Fibroblast of skin of right quadriceps (primary cell): ENCODE measurements around the gene TNPO2.
"Not testable (repeated sequence)": the region's sequence is repeated elsewhere in the genome, so short reads cannot be mapped to it uniquely, and the experiment has no call there.

ENCODE experiments used
- DNase-seq: peaks from one replicate; pipeline ENCODE4 v3.0.0-alpha.2; 2013

TNPO2 gene

DNA sequence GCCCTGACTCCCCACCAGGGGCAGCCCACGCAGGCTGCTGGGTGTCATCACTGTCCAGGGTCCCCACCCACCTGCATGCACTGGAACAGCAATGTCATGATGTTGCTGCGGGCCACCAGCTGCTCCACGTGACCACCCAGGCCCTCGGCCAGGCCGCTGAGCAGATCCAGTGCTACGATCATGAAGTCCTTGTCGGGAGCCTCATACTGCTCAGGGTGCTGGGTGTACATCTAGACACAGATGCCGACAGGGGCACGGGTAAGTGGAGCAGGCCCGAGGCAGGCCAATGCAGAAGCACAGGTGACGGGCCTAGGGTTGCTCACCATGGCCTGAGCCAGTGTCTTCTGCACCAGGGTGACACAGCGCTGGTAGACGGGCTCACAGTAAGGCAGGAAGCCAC lies 18.6 kb downstream of the TNPO2 start:
- no peak for DNase-seq

GRCh38 chr19:12703046-12703445 lies 20.7 kb downstream of the TNPO2 start:
- DNase-seq: peak; percentile 54

GRCh38 chr19:12701596-12702282 lies 22.0 kb downstream of the TNPO2 start:
- DNase-seq: no peak

DNA sequence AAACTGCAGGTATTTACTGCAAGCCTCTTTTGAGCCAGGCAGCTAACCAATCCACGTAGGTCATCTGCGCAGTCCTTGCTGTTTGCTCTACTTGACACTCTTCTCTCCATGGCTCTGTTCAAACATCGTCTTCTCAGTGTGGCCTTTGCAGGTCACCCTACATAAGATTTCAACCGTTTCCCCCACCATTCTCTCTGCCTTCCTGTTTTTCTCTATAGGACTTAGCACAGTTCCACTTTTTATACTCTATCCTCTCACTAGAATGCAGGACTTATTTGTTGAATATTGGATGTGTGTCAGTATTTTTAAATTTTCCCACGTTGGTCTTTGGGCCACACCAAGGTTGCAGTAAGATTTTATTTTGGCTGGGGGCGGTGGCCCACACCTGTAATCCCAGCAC lies 25.6 kb downstream of the TNPO2 start:
- no peak for DNase-seq

DNA sequence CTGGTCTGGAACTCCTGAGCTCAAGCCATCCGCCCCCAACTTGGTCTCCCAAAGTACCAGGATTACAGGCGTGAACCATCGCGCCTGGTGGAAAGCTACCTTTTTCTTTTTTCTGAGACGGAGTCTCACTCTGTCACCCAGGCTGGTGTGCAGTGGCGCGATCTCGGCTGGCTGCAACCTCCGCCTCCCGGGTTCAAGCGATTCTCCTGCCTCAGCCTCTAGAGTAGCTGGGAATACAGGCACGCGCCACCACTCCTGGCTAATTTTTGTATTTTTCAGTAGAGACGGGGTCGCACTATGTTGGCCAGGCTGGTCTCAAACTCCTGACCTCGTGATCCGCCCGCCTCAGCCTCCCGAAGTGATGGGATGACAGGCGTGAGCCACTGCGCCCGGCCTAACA lies 26.3 kb downstream of the TNPO2 start:
- not testable (repeated sequence) for DNase-seq

GRCh38 chr19:12696366-12697335 lies 27.1 kb downstream of the TNPO2 start, which contains the start of gene FBXW9:
Gene FBXW9, minus strand, starts transcription at chr19:12696631. Its CDS starts 50 bp downstream, at chr19:12696581.
- peak; percentile 95 for DNase-seq

DNA sequence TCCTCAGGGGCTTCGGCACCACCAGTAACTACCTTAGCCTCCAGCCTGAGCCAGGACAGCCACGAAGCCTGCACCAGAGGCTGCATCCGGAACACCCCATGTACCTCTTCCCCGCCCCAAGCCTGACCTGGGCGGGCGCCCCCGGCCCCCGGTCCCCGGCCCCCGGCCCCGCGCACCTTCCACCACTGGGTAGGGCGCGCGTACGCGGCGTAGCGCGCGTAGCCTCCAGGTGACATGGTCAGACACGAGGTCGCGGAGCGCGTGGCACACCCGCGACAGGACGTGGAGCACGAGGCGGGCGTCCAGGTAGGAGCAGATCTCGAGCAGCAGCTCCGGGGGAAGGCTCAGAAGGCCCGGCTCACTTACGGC lies 27.8 kb downstream of the TNPO2 start:
- DNase-seq: no peak

GRCh38 chr19:12695514-12695913 lies 28.2 kb downstream of the TNPO2 start:
- no peak for DNase-seq

DNA sequence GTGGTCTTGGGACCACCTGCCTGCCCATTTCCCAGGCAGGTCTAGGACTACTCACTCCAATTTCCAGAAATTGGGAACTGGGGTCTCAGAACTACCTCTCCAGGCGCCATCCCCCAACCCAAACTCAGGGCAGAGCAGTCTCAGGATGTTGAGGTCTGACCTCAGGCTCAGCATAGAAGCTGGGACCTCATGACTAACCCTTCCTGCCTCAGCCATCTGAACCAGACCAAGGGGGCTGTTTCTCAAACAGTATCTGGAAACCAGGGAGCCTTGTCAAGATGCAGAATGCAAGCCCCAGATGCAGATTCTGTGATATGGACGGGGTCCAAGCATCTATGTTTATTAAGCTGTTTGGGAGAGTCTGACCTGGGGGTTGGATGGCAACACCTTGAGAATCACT lies 28.6 kb downstream of the TNPO2 start:
- no peak for DNase-seq

GRCh38 chr19:12694641-12695040 lies 29.1 kb downstream of the TNPO2 start:
- DNase-seq: no peak

DNA sequence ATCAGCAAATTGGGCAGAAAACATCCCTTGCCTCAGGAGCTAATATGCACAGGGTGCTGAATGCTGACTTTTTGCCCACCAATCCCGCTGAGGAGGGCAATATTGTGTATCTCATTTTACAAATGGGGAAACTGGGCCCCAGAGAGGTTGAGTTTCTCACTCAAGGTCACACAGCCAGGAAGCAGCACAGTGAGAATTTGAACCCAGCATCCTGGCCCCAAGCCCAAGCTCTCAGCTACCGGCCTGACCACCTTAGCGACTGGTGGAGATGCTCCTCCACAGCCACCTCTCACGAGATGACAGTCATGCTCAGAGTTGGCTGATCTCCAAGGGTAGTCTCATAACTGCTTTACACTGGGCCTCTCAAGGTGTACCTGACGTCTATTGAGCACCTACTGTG lies 30.8 kb downstream of the TNPO2 start:
- no peak for DNase-seq

DNA sequence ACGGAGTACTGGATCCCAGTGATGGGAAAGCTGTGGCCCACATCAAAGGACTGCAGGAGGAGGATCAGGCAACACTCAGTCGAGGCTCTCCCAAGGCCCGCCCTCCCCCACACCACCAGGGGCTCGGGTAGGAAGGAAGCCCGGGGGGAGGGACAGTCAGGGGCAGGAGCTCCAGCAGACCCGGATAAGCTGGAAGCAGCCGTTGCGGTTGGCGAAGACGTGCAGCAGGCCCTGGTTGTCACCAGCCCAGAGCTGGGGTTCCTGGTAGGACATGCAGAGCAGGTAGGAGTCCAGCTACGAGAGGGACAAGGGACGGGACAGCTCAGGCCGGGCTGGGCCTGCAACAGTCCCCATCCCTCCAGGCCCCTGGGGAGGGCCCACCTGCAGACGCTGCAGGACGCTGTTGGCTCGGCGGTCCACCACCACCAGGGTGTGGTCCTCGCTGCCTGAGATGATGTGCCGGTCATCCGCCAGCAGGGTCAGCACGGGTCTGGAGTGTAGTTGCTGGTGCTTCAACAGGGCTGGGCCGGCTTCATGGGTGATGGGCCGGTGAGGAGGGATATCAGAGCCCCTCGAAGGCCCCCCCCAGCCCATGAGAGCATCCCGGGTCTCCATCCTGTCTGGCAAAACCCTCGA lies 34.0 kb downstream of the TNPO2 start:
- no peak for DNase-seq

DNA sequence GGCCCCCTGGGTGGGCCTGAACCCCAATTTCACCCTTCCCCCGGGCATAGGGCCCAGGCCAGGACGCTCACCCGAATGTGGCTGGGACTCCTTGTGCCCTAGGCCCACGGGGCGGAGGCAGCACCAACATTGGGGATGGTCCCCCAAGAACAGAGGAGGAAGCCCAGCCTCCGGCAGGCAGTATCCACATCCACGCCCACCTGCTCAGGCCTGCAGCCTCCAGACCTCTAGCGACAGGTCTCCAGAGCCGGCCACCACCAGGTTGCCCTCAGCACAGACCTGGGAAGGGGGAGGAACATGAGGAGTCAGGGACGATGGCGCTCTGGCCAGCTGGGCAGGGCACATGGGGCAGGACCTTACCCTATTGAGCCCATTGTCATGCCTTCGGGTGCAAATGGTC lies 34.7 kb downstream of the TNPO2 start:
- no peak for DNase-seq

DNA sequence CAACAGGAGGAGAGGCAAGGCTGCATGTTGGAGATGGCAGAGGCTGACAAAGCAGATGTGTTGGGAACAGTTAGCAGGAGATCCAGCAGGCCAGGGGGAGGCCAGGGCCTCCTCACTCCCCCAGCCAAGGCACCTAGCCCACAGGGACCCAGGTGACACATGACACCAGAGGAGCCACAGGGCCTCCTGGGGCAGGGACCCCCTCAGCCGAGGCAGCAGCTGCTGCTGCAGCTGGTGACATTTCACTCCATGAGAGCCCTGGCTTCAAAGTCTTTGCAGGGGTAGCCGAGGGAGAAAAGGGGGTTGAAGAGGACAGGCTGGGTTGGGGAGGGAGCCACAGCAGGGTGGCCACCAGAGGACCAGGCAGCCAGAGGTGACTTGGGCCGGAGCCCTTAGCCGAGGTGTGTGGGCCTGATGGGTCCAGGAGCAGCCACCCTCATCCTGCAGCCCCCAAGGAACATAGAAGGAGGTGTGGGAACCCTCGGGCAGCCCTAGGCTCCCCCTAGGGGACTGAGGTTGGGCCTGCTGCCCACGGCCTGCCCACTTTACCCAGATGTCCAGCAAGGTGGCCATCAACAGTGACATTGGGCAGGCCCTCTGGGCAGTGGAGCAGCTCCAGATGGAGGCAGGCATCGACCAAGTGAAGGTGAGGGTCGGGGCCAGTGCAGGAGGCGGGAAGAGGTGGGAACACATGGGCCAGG lies 36.1 kb downstream of the TNPO2 start, which contains the start of gene GNG14:
Gene GNG14, plus strand, starts transcription at position 503 of the 701 bp plus-strand sequence. Its CDS starts 51 bp downstream, at position 554.
- DNase-seq: no peak

GRCh38 chr19:12685831-12686230 lies 37.9 kb downstream of the TNPO2 start:
- no peak for DNase-seq

DNA sequence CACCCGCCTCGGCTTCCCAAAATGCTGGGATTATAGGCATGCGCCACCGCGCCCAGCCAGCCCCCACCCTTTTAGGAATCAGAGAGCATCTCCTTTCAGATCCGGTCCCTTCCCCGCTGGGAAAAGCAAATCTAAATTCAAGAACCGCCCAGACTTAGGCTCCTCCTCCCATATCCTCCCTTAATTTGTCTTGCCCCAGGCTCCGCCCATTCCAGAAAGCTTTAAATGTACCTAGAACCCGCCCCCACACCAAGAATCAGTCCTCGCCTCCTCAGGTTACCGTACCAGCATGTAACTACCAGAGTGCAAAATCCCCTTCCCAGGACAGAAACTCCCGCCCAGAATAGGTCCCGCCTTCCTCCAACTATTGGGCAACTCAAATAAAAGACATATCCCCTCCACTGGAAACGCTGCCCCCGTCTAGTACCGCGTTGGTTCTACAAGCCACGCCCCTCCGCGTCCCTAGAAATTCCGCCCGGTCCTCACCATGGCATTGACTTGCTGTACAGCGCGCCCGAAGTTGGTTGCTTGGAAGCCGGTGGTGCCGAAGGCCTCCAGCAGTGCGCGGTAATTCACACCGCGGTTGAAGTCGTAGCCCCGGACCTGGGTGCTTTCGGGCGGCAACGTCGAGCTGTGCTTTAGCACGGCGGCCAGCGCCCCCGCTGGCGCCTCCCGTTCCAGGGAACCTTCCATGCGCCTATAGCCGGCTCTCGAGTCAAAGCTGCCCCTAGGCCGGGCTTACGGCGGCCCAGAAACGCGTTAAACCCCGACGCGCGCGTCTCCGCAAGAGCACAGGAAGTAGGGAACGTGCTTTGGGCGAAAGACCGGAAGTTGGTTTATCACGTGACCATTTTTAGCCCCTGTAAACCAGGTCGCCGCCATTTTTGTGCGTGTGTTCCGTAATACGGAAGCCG lies 42.4 kb downstream of the TNPO2 start, which contains the start of gene DHPS:
Gene DHPS, minus strand, starts transcription at position 807 of the 914 bp plus-strand sequence. Its CDS starts 114 bp downstream, at position 693.
- peak; percentile 99 for DNase-seq

DNA sequence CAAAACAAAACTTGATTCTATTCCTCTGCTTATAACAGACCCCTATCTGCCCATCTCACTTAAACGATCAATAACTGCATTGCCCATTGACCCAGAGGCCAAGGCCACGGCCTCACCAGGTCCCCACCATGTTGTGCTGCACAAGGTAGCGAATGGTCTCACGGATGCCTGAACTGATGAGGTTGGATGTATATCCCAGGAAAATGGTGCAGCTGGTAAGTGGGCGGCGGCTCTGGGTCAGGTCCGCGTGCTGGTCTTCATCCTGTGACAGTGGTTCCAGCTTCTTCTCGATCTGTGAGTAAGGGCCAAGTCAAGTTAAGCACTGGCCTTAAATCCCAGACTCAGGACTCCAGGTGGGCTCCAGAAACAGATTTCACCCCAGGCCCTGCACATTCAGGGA lies 43.7 kb downstream of the TNPO2 start:
- no peak for DNase-seq

DNA sequence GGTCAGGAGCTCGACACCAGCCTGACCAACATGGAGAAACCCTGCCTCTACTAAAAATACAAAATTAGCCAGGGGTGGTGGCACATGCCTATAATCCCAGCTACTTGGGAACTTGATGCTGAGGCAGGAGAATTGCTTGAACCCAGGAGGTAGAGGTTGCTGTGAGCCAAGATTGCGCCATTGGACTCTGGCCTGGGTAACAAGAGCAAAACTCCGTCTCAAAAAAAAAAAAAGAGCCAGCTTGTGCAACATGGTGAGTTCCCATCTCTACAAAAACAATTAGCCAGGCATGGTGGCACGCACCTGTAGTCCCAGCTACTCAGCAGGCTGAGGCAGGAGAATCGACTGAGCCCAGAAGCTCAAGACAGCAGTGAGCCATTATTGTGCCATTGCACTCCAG lies 45.7 kb downstream of the TNPO2 start:
- not testable (repeated sequence) for DNase-seq

GRCh38 chr19:12676928-12677327 lies 46.8 kb downstream of the TNPO2 start:
- no peak for DNase-seq

DNA sequence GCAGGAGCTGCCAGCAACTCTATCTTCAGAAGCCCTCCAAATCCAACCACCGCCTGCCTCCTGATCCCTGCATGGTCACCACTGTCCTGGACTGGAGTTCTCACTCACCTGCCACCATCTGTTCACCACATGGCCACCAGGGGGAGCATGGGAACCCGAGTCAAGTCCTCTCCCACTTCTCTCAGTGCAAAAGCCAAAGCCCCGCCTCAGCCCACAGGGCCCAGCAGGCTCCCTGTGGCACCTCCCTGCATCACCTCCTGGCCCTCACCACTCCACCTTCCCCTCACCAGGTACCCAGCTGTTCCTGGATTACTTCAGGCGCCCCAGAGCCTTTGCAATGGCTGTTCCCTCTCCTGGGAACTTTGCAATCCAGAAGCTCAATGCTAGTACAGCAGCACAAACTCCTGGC lies 47.3 kb downstream of the TNPO2 start:
- DNase-seq: peak; percentile 66

DNA sequence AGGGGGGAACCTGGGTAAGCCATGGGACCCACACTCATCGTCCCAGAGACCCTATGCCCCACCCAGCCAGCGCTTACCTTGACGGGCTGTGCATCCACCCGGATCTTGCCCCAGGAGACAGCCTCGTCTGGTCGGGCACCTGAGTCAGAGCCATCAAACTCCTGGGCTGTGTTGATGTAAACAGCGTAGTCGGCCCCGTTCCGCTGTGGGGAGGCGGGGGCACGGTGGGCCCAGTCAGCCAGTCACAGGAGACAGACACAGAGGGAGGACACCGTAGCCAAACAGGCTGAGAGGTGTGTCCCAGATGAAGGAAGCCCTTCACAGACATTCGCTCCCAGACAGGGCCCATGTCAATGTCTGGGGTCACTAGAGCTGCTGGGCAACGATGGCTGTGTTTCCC lies 47.8 kb downstream of the TNPO2 start:
- no peak for DNase-seq

- DNase-seq: no peak
Measured at GRCh38 chr19:12675399-12675798, 48.3 kb downstream of the TNPO2 start.
